CD4-positive, alpha-beta T cell (primary cell): ENCODE measurements around the gene RRM2. TPM values are rescaled to one million over a fixed set of nuclear protein-coding genes. Genes with fewer than 3 reads are reported as not detected.

Experiments
- ATAC-seq: fragments of 200-7000 bp; cut with Tn5 transposase; one replicate; pipeline ENCODE4 v1.10.0; 2022; ENCODE audit warnings: mild to moderate bottlenecking; ENCODE audit not compliant: poor library complexity
- CTCF ChIA-PET: fragments of 350-600 bp; sonication (Branson Sonifier 250); formaldehyde crosslinking; loops from one replicate; lab custom pipeline; 2021; ENCODE audit warnings: antibody characterized with exemption, inconsistent platforms; lab: Charles Lee
- POLR2A ChIA-PET: fragments of 350-600 bp; sonication (Branson Sonifier 250); formaldehyde crosslinking; loops from one replicate; lab custom pipeline; 2021; ENCODE audit warnings: antibody characterized with exemption, inconsistent platforms; lab: Charles Lee
- DNase-seq, 14 experiments: peaks; one replicate each; pipeline ENCODE4 v3.0.0-alpha.2; 2013 to 2020; ENCODE audit warnings: mixed read lengths in 2 of 14
- H3K27ac ChIP-seq, 2 donors: one replicate each; pipeline versions ENCODE4 v1.5.1 to v1.7.0; 2013; ENCODE audit warnings: low read length in 2 of 2, low read depth in 1 of 2, mild to moderate bottlenecking in 1 of 2
- H3K27me3 ChIP-seq, 2 experiments: 1 replicate in 1 of 2; 2 replicates in 1 of 2; pipeline versions ENCODE4 v1.6.1 to v1.7.0; 2013; ENCODE audit warnings: low read length in 2 of 2, control low read depth in 1 of 2, mild to moderate bottlenecking in 1 of 2, moderate library complexity in 1 of 2; ENCODE audit not compliant: insufficient read depth in 2 of 2, control insufficient read depth in 1 of 2
- H3K36me3 ChIP-seq: one replicate; pipeline ENCODE4 v1.6.1; 2013; ENCODE audit warnings: low read length, control low read depth; ENCODE audit not compliant: insufficient read depth
- H3K4me1 ChIP-seq: one replicate; pipeline ENCODE4 v1.6.1; 2013; ENCODE audit warnings: low read length, control low read depth; ENCODE audit not compliant: insufficient read depth
- H3K4me3 ChIP-seq: one replicate; pipeline ENCODE4 v1.5.1; 2013; ENCODE audit warnings: mild to moderate bottlenecking, low read length, moderate library complexity
- H3K9me3 ChIP-seq, 2 experiments: 1 replicate in 1 of 2; 2 replicates in 1 of 2; pipeline versions ENCODE4 v1.6.1 to v1.7.0; 2013; ENCODE audit warnings: low read length in 2 of 2, mild to moderate bottlenecking in 2 of 2, control low read depth in 1 of 2, moderate library complexity in 1 of 2; ENCODE audit not compliant: control insufficient read depth in 1 of 2, insufficient read depth in 1 of 2
- H3K27ac Mint-ChIP-seq: one replicate; pipeline ENCODE4 v1.8.0; 2020; ENCODE audit warnings: mixed read lengths
- H3K27me3 Mint-ChIP-seq: one replicate; pipeline ENCODE4 v1.8.0; 2021; ENCODE audit warnings: mixed read lengths
- H3K36me3 Mint-ChIP-seq: one replicate; pipeline ENCODE4 v1.8.0; 2021; ENCODE audit warnings: low read depth, mixed read lengths
- H3K4me1 Mint-ChIP-seq: one replicate; pipeline ENCODE4 v1.8.0; 2021; ENCODE audit warnings: low read depth, mixed read lengths
- H3K4me3 Mint-ChIP-seq: one replicate; pipeline ENCODE4 v1.8.0; 2020; ENCODE audit warnings: mild to moderate bottlenecking, mixed read lengths
- H3K9me3 Mint-ChIP-seq: one replicate; pipeline ENCODE4 v1.8.0; 2020; ENCODE audit warnings: mixed read lengths
- intact Hi-C, 2 experiments: fragments of 100-400 bp; cut with DNase I in 1 of 2; cut with micrococcal nuclease in 1 of 2; formaldehyde crosslinking; loops; one replicate each; pipeline versions ENCODE4 v1.15.1 to v1.9.0; 2023 to 2025; cut with DNase I, micrococcal nuclease
- total RNA-seq, 174 experiments: library from RNA in 2 of 174; stranded (reverse) in 2 of 174; gene quantifications; one replicate each; pipeline ENCODE4 v1.2.3 and lab custom pipeline; 2021 to 2026
- TF ChIP-seq, protein P1 (sequence below): fragments of 200-600 bp; IDR thresholded peaks from one replicate; pipeline ENCODE4 v1.8.0; 2022; ENCODE audit warnings: antibody characterized with exemption, mild to moderate bottlenecking

The RRM2 gene
- total RNA-seq, 2 experiments from 2014 or later = 1.4 to 1.6 TPM

- H3K9me3 Mint-ChIP-seq = no peaks in the 10 kb centered on the region
- DNase-seq = peak in 7 of 14 experiments; percentile 33 to 86 (median 59)
Observed at GRCh38 chr2:10124538-10125045, 2.1 kb downstream of the RRM2 start.

DNA sequence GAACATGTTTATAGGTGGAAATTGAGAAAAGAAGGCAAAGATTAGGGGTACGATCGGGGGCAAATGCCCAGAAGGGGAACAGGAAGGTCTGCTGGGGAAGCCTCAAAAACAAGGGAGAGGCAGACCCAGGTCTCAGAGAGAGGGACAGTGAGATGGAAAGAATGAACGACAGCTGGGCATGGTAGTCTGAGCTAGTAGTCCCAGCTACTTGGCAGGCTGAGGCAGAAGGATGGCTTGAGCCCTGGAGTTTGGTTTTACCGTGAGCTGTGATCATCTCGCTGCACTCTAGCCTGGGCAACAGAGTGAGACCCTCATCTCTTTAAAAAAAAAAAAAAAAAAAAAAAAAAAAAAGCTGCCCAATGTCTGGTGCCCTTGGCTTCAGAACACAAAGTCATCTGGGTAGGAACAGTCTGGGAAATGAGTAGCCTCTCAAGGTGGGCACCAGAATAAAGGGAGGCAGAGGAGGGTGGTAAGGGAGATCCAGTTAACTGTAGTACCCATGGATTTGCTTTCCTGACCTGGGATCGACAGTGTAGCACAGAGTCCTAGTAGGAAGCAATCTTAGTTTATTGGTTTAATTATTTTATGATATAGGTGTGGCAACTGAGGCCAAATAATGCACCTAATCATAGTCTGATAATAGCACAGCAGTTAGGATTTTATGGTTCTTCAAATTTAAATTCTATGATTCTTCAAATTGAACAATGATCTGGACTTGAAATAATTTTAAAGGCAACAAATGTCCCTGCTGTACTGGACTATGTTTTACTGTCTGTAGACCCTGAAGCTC, 3.5 kb downstream of the RRM2 start:
- intact Hi-C loops = loop anchor here (1.0 to 10.0 kb wide), 3 partner anchors 173 to 1121 kb away; partner anchors contain the start of gene MBOAT2 (in 1 of the 2)
- Mint-ChIP-seq H3K4me3 (no peak overlapping the region), H3K27ac (no peak overlapping the region), H3K9me3 (no peaks in the 10 kb centered on the region), H3K4me1 (peaks cover 26% of the 10 kb centered on the region), H3K27me3 (peaks cover 19% of the 10 kb centered on the region), H3K36me3 (no peaks in the 10 kb centered on the region)
- Histone ChIP-seq H3K4me3 (no peak overlapping the region), H3K9me3 (peaks cover 0 to 3% of the 10 kb centered on the region in 2 experiments), H3K27ac (no peak overlapping the region), H3K27me3 (peaks cover 11 to 13% of the 10 kb centered on the region in 2 experiments), H3K36me3 (no peaks in the 10 kb centered on the region), H3K4me1 (peaks cover 44% of the 10 kb centered on the region)
- ChIA-PET CTCF (interaction anchor here (1.8 to 5.1 kb wide), 4 partner anchors 54 to 322 kb away, joined by 8 to 45 read pairs (median 17); partner anchors contain the start of gene ODC1), POLR2A (interaction anchor here (3.6 to 3.7 kb wide), 2 partner anchors 283 to 322 kb away, joined by 18 to 22 read pairs; partner anchors contain the start of gene ODC1)
- DNase-seq (no peak), ATAC-seq (no peak)
- TF ChIP-seq, protein P1, sequence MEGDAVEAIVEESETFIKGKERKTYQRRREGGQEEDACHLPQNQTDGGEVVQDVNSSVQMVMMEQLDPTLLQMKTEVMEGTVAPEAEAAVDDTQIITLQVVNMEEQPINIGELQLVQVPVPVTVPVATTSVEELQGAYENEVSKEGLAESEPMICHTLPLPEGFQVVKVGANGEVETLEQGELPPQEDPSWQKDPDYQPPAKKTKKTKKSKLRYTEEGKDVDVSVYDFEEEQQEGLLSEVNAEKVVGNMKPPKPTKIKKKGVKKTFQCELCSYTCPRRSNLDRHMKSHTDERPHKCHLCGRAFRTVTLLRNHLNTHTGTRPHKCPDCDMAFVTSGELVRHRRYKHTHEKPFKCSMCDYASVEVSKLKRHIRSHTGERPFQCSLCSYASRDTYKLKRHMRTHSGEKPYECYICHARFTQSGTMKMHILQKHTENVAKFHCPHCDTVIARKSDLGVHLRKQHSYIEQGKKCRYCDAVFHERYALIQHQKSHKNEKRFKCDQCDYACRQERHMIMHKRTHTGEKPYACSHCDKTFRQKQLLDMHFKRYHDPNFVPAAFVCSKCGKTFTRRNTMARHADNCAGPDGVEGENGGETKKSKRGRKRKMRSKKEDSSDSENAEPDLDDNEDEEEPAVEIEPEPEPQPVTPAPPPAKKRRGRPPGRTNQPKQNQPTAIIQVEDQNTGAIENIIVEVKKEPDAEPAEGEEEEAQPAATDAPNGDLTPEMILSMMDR = no peak

More at GRCh38 chr2:10124538-10125045, 2.1 kb downstream of the RRM2 start:
- TF ChIP-seq, protein P1 = peak; percentile 77
- Histone ChIP-seq H3K27ac (no peak overlapping the region), H3K4me1 (peaks cover 57% of the 10 kb centered on the region), H3K4me3 (no peak overlapping the region), H3K9me3 (peaks cover 0 to 3% of the 10 kb centered on the region in 2 experiments), H3K27me3 (peaks cover 11 to 13% of the 10 kb centered on the region in 2 experiments), H3K36me3 (no peaks in the 10 kb centered on the region)
- H3K27ac Mint-ChIP-seq = no peak overlapping the region
- intact Hi-C loops = loop anchor here (1.0 to 10.0 kb wide), 6 partner anchors 174 to 1120 kb away; partner anchors contain the start of genes MBOAT2 (in 1 of the 2) and ODC1 (in 1 of the 2)
- peak overlapping the region; percentile 2 for H3K4me3 Mint-ChIP-seq
- POLR2A ChIA-PET = interaction anchor here (0.8 to 3.7 kb wide), 7 partner anchors 173 to 323 kb away, joined by 3 to 22 read pairs (median 10); partner anchors contain the start of genes HPCAL1 and ODC1
- H3K36me3 Mint-ChIP-seq = no peaks in the 10 kb centered on the region
- H3K4me1 Mint-ChIP-seq = peaks cover 39% of the 10 kb centered on the region
- CTCF ChIA-PET = interaction anchor here (0.6 to 5.1 kb wide), 16 partner anchors 9 to 327 kb away, joined by 3 to 45 read pairs (median 4); partner anchors contain the start of genes HPCAL1 and ODC1
- ATAC-seq = no peak
- peaks cover 19% of the 10 kb centered on the region for H3K27me3 Mint-ChIP-seq

GRCh38 chr2:10126632-10127026, 4.1 kb downstream of the RRM2 start:
- H3K9me3 ChIP-seq = peaks cover 0 to 3% of the 10 kb centered on the region in 2 experiments
- peaks cover 38% of the 10 kb centered on the region for H3K4me1 ChIP-seq
- peaks cover 20% of the 10 kb centered on the region for H3K4me1 Mint-ChIP-seq
- H3K4me3 ChIP-seq = no peak overlapping the region
- no peaks in the 10 kb centered on the region for H3K9me3 Mint-ChIP-seq
- ChIA-PET POLR2A (interaction anchor here (3.6 kb wide), 1 partner anchor 282 kb away, joined by 22 read pairs; no protein-coding TSS in a partner anchor), CTCF (interaction anchor here (5.1 kb wide), 1 partner anchor 282 kb away, joined by 45 read pairs; no protein-coding TSS in a partner anchor)
- H3K27me3 ChIP-seq = peaks cover 11 to 13% of the 10 kb centered on the region in 2 experiments
- H3K36me3 Mint-ChIP-seq = no peaks in the 10 kb centered on the region
- intact Hi-C loops = loop anchor here in 1 of 2 experiments (10.0 kb wide), 1 partner anchor 1122 kb away; the partner anchor contains the start of gene MBOAT2
- no peak overlapping the region for H3K27ac Mint-ChIP-seq
- no peak for ATAC-seq
- peaks cover 19% of the 10 kb centered on the region for H3K27me3 Mint-ChIP-seq
- H3K36me3 ChIP-seq = no peaks in the 10 kb centered on the region
- TF ChIP-seq, protein P1 = no peak
- no peak for DNase-seq
- no peak overlapping the region for H3K4me3 Mint-ChIP-seq
- H3K27ac ChIP-seq = no peak overlapping the region
